Coronary artery (tissue), 2 donors: Measurements from ENCODE around the gene HIF1AN.

Experiments used
- DNase-seq: peaks from one replicate; pipeline ENCODE4 v3.0.0-alpha.2; 2017; ENCODE audit warnings: low spot score
- H3K27ac ChIP-seq, 2 donors: fragments of 200-600 bp; sonication (generic); one replicate each; pipeline ENCODE4 v1.5.1; 2016 to 2019
- H3K4me3 ChIP-seq: fragments of 200-600 bp; sonication (generic); 2 replicates; pipeline ENCODE4 v1.5.1; 2016; ENCODE audit warnings: mild to moderate bottlenecking, moderate library complexity
- TF ChIP-seq, protein P1 (sequence below): fragments of 200-600 bp; sonication (generic); IDR thresholded peaks from one replicate; pipeline ENCODE4 v1.5.1; 2019; ENCODE audit warnings: antibody characterized with exemption

Gene HIF1AN

DNA sequence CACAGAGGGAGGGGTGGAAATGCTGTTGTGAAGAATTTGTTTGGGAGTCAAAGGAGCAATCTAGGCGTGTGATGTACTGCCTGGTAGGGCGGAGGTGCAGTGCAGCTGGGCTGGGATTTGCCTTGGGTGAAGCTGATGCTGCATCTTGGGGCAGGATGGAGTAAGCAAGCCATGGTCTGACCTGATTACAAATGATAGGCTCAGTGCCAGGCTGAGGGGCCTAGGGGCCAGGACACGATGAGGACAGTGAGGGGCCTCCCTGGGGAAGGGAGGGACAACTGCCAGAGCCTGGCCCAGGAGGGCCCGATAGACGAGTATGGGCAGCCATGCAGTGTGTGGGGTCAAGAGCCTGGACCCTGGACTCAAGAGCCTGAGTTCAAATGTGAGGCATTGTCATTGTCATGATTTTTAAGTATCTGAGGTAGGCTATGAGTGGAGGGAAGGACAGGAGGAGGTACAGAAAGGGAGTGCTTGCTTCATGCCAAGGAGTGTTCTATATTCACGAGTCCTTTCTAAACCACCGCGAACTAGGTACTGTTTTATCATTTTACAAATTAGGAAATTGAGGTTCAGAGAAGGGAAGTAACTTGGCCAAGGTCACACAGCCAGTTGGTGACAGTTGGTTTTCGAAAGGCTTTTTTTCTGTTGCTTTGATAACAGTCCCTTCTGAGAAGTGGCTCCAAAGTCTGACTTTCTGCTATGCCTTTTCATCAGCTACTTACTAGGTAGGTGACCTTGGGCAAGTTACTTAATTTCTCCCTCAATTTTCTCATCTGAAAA, 29.7 kb downstream of the HIF1AN start:
- TF ChIP-seq, protein P1, sequence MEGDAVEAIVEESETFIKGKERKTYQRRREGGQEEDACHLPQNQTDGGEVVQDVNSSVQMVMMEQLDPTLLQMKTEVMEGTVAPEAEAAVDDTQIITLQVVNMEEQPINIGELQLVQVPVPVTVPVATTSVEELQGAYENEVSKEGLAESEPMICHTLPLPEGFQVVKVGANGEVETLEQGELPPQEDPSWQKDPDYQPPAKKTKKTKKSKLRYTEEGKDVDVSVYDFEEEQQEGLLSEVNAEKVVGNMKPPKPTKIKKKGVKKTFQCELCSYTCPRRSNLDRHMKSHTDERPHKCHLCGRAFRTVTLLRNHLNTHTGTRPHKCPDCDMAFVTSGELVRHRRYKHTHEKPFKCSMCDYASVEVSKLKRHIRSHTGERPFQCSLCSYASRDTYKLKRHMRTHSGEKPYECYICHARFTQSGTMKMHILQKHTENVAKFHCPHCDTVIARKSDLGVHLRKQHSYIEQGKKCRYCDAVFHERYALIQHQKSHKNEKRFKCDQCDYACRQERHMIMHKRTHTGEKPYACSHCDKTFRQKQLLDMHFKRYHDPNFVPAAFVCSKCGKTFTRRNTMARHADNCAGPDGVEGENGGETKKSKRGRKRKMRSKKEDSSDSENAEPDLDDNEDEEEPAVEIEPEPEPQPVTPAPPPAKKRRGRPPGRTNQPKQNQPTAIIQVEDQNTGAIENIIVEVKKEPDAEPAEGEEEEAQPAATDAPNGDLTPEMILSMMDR = no peak
- Histone ChIP-seq H3K27ac (no peak overlapping the region), H3K4me3 (no peak overlapping the region)
- no peak for DNase-seq

DNA sequence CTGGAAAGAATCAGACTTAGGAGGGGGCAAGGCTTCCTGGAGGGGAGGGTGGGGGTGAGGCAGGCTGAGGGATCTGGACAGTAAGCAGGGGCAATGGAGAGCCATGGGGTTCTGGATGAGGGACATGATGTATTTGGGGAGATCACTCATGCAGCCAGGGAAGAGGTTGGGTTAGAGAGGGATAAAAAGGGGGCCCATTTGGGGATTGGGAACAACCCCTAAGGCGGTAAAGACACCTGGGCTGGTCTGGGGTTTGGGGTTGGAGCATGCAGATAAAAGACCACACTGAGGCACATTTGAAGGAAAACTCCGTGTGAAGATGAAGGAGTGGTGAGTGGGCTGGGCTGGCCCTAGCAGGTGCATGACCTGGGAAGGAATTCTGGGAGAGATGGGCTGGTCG, 30.8 kb downstream of the HIF1AN start:
- H3K27ac ChIP-seq = no peak overlapping the region
- no peak overlapping the region for H3K4me3 ChIP-seq
- DNase-seq = no peak
- TF ChIP-seq, protein P1 = no peak

DNA sequence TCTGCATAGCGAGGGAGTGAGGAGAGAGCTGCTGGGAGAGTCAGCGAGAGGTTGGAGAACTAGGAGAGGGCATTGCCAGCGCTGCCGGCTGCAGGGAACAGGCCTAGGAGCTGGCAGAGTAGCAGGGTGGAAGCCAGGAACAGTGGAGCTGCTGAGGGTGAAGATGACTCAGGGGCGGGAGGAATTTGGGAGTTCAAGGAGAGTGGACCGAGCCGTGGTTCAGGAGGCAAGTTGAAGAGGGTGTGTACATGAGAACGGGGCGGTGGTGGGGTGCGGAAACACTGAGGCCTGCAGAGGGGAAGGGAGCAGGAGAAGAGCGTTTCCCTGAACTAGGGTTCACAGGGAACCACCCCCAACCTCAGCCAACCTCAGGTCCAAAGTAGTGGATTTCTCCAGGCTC, 31.5 kb downstream of the HIF1AN start:
- TF ChIP-seq, protein P1 = no peak
- Histone ChIP-seq H3K27ac (no peak overlapping the region), H3K4me3 (no peak overlapping the region)
- DNase-seq = no peak

DNA sequence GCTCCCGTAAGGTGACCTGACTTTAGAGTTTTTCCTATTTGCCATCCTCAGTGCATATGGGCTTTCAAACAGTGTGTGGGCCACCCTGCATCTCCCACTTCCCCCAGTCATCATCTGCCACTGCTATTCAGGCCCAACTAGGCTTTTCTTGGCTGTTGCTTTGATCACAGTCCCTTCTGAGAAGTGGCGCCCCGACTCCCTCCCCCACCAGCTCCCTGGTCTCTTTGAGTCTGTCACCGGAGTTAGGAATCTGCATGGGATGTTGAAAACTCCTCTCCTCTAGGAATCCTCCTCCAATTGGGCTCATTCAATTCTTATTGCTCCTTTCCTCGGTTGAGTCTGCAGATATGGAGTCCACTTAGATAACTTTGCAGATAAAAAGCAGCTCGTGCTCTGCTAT, 32.1 kb downstream of the HIF1AN start:
- no peak for DNase-seq
- H3K27ac ChIP-seq = no peak overlapping the region
- H3K4me3 ChIP-seq = no peak overlapping the region
- TF ChIP-seq, protein P1 = no peak

DNA sequence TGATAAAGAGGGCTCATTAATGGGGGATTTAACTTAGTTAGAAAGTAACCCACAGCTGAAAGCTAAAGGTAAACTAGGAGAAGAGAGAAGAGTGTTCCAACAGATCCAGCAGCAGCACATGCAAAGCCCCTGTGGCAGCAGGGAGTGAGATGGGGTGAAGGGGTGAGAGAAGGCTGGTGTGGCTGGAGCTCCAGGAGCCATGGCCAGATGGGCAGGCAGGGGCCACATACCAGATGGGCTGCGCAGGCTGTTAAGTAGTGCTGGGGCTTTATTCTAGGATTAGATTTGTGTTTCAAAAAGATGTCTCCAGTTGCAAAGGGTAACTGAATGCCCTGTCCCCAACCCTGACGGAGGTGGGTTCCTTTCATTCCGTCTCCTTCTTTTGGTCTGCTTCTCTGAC, 33.2 kb downstream of the HIF1AN start:
- no peak overlapping the region for H3K27ac ChIP-seq
- H3K4me3 ChIP-seq = no peak overlapping the region
- TF ChIP-seq, protein P1 = no peak
- DNase-seq = no peak

DNA sequence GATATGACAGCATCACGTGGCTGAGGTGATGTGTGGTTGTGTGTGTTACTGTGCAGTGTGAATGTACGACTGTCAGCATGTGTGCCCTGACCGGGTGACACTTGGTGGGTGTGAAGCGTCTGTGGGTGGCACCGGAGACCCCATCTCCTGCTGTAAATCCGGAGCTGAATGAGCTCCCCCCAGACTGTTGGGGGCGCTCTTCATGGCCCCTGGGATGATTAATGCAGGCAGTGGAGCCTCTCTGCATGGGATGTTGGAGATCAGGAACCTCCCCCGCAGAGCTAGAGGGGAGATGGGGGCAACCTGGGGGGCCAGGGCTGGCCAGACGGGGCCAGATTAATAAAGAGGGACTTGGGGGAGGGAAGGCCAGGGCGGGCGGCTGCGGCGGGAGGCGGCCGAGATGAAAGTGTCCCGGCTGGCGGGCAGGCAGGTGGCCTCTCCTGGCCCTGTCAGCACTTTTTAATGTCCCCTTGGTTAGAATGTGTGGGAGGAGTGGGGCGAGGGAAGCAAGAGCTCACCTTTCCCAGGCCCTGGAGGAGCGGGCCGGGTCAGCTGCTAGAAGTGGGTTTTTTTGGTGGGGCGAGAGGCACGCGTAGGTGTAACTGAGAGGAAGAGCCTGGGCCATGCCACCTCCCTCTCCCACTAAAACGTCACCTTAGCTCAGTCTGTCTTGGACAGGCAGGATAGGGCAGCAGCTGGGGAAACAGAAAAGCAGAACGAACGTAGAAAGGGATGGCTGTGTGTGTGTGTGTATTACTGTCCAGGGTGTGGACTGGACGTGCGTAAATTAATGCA, 34.1 kb downstream of the HIF1AN start:
- no peak overlapping the region for H3K27ac ChIP-seq
- TF ChIP-seq, protein P1 = no peak
- DNase-seq = no peak
- H3K4me3 ChIP-seq = no peak overlapping the region
